Astrocyte (in vitro differentiated cells and primary cell): ENCODE results near the gene P4HA2.

Source experiments
- EZH2 ChIP-seq: IDR thresholded peaks from 2 replicates; pipeline ENCODE4 v1.6.1; 2012; ENCODE audit warnings: mild to moderate bottlenecking, low read length, inconsistent platforms; ENCODE audit not compliant: insufficient read depth
- TF ChIP-seq, protein P1 (sequence below): IDR thresholded peaks from 2 replicates; pipeline ENCODE4 v1.5.1; 2011; ENCODE audit warnings: low read depth, mild to moderate bottlenecking, inconsistent platforms, low read length, moderate library complexity; ENCODE audit not compliant: insufficient read depth

DNA sequence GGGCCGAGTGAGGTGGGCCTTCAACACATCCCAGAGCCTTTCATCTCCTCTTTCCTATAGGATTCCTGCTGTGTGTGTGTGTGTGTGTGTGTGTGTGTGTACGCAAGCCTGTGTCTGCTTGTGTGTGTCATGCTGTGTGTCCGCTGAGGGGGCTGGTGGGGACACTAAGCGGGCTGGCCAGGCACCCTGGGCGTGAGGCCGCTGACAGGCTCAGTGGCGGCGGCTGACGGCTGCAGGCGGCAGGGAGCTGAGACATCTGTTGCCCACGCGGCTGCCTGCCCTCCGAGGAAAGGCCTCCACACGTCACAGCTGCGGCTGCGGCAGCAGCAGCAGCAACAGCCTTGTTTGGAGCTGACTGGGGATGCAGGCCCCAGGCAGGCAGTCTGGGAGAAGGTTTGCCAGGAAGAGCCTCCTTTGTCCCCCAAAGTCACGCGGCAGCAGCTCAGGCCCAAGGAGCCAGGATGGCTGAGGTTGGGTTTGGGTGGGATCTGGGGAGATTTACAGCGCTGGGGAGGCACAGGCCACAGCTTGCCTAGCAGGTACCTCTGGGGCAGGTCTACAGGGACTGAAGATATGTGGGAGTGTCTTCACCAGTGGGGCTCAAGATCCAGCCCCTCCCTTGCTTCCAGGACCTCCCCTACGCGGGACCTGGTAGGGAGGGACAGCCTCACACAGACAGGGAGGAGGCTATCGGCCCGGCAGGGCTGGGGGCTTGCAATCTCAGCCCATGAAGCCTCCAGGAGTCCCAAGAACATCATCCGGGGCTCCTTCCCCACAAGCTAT, 31.6 kb upstream of the P4HA2 start:
- TF ChIP-seq, protein P1, sequence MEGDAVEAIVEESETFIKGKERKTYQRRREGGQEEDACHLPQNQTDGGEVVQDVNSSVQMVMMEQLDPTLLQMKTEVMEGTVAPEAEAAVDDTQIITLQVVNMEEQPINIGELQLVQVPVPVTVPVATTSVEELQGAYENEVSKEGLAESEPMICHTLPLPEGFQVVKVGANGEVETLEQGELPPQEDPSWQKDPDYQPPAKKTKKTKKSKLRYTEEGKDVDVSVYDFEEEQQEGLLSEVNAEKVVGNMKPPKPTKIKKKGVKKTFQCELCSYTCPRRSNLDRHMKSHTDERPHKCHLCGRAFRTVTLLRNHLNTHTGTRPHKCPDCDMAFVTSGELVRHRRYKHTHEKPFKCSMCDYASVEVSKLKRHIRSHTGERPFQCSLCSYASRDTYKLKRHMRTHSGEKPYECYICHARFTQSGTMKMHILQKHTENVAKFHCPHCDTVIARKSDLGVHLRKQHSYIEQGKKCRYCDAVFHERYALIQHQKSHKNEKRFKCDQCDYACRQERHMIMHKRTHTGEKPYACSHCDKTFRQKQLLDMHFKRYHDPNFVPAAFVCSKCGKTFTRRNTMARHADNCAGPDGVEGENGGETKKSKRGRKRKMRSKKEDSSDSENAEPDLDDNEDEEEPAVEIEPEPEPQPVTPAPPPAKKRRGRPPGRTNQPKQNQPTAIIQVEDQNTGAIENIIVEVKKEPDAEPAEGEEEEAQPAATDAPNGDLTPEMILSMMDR, result no peak
- no peak for TF ChIP-seq EZH2
